Osteoblast (primary cell): Measurements from ENCODE around the gene FAM81A. TPM values are rescaled to one million over a fixed set of nuclear protein-coding genes. Genes with fewer than 3 reads are reported as not detected.

ENCODE experiments used
- DNase-seq: peaks from one replicate; pipeline ENCODE4 v3.0.0; 2011; ENCODE audit warnings: low spot score, mixed read lengths; ENCODE audit not compliant: insufficient read length; ENCODE audit errors: missing footprints
- H2AFZ ChIP-seq: 2 replicates; pipeline ENCODE4 v1.6.0; 2011; ENCODE audit warnings: mild to moderate bottlenecking, low read length
- H3K27ac ChIP-seq: 2 replicates; pipeline ENCODE4 v1.5.1; 2011; ENCODE audit warnings: mild to moderate bottlenecking, low read depth, low read length, moderate library complexity
- H3K27me3 ChIP-seq: 2 replicates; pipeline ENCODE4 v1.6.0; 2012; ENCODE audit warnings: mild to moderate bottlenecking, control low read depth, inconsistent platforms, low read length, moderate library complexity; ENCODE audit not compliant: insufficient read depth
- H3K36me3 ChIP-seq: 2 replicates; pipeline ENCODE4 v1.5.1; 2011; ENCODE audit warnings: mild to moderate bottlenecking, low read length, control low read depth, moderate library complexity; ENCODE audit not compliant: insufficient read depth
- H3K4me1 ChIP-seq: 2 replicates; pipeline ENCODE4 v1.5.1; 2011; ENCODE audit warnings: mild to moderate bottlenecking, low read length, control low read depth, moderate library complexity; ENCODE audit not compliant: insufficient read depth
- H3K4me2 ChIP-seq: 2 replicates; pipeline ENCODE4 v1.6.0; 2011; ENCODE audit warnings: mild to moderate bottlenecking, low read length; ENCODE audit not compliant: insufficient read depth
- H3K4me3 ChIP-seq: fragments of 200-600 bp; sonication (generic); 3 replicates; pipeline ENCODE4 v1.5.1; 2012; ENCODE audit warnings: mild to moderate bottlenecking, low read length, inconsistent platforms; ENCODE audit not compliant: insufficient read depth
- H3K79me2 ChIP-seq: 2 replicates; pipeline ENCODE4 v1.6.0; 2012; ENCODE audit warnings: mild to moderate bottlenecking, low read length, control low read depth, inconsistent platforms; ENCODE audit not compliant: insufficient read depth
- H3K9me3 ChIP-seq: 2 replicates; pipeline ENCODE4 v1.5.1; 2011; ENCODE audit warnings: low read depth, low read length, control low read depth
- H4K20me1 ChIP-seq: 2 replicates; pipeline ENCODE4 v1.6.0; 2012; ENCODE audit warnings: mild to moderate bottlenecking, low read length, control low read depth; ENCODE audit not compliant: insufficient read depth
- total RNA-seq: library from RNA; depleted of rRNA; stranded (reverse); fragments of >200 nt; gene quantifications from 2 replicates; pipeline ENCODE4 v1.2.3, GENCODE V29; 2012
- TF ChIP-seq, protein P1 (sequence below): IDR thresholded peaks from 2 replicates; pipeline ENCODE4 v1.5.1; 2011; ENCODE audit warnings: mild to moderate bottlenecking, low read depth, low read length, moderate library complexity; ENCODE audit errors: extremely low read depth

Gene FAM81A
- total RNA-seq, 1 donor = 0.72 TPM

DNA sequence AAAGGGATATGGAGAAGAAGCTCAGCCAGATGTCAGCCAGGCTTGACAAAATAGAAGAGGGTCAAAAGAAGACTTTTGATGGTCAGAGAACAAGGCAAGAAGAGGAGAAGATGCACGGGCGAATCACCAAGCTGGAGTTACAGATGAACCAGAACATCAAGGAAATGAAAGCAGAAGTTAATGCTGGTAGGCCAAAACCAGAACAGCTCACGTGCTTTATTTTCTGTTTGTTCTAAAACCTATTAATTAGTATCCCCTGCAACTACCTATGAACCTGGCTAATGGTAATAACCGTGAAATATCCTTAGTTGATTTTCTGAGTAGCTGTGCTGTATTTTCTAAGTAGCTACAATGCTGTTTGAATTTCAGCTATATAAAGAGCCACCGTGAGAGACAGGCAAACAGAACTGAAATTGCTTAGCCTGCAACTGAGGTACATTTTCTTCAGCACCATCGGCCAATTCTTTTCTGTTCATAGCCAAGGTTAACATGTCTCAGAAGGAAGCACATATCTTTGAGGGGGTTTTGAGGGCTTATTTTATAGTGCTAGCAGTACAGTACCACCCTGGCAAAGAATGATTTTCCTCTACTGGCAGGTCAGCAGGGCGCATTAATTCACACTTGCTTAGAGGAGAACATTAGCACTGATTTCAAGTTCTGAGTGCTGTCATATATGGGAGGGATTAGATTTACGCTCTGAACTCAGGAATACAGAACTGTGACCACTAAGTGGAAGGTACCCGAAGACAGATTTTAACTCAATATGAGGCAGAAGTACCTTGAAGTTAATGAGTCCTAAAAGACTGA is 78.9 kb downstream of the FAM81A start:
- no peak for DNase-seq
- Histone ChIP-seq H3K27me3 (no peaks in the 10 kb centered on the region), H4K20me1 (no peaks in the 10 kb centered on the region), H3K9me3 (no peaks in the 10 kb centered on the region), H3K36me3 (no peaks in the 10 kb centered on the region), H2AFZ (no peak overlapping the region), H3K79me2 (no peaks in the 10 kb centered on the region), H3K4me2 (no peak overlapping the region), H3K4me1 (no peaks in the 10 kb centered on the region), H3K27ac (no peak overlapping the region), H3K4me3 (no peak overlapping the region)
- TF ChIP-seq, protein P1, sequence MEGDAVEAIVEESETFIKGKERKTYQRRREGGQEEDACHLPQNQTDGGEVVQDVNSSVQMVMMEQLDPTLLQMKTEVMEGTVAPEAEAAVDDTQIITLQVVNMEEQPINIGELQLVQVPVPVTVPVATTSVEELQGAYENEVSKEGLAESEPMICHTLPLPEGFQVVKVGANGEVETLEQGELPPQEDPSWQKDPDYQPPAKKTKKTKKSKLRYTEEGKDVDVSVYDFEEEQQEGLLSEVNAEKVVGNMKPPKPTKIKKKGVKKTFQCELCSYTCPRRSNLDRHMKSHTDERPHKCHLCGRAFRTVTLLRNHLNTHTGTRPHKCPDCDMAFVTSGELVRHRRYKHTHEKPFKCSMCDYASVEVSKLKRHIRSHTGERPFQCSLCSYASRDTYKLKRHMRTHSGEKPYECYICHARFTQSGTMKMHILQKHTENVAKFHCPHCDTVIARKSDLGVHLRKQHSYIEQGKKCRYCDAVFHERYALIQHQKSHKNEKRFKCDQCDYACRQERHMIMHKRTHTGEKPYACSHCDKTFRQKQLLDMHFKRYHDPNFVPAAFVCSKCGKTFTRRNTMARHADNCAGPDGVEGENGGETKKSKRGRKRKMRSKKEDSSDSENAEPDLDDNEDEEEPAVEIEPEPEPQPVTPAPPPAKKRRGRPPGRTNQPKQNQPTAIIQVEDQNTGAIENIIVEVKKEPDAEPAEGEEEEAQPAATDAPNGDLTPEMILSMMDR = no peak

DNA sequence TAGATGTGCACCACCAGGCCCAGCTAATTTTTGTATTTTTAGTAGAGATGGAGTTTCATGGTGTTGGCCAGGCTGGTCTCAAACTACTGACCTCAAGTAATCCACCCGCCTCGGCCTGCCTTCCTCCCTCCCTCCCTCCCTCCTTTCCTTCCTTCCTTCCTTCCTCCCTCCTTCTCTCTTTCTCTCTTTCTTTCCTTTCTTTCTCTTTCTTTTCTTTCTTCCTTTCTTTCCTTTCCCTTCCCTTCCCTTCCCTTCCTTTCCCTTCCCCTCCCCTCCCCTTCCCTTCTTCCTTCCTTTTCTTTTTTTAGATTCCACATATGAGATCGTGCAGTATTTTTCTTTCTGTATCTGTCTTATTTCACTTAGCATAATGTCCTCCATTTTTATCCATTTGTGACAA is 81.3 kb downstream of the FAM81A start:
- no peak overlapping the region for H3K4me3 ChIP-seq
- H3K27ac ChIP-seq = no peak overlapping the region
- TF ChIP-seq, protein P1 = no peak
- no peak for DNase-seq
- no peaks in the 10 kb centered on the region for H3K79me2 ChIP-seq
- no peaks in the 10 kb centered on the region for H3K36me3 ChIP-seq
- H4K20me1 ChIP-seq = no peaks in the 10 kb centered on the region
- H3K27me3 ChIP-seq = peaks cover 2% of the 10 kb centered on the region
- no peak overlapping the region for H2AFZ ChIP-seq
- no peaks in the 10 kb centered on the region for H3K9me3 ChIP-seq
- H3K4me2 ChIP-seq = no peak overlapping the region
- H3K4me1 ChIP-seq = no peaks in the 10 kb centered on the region

DNA sequence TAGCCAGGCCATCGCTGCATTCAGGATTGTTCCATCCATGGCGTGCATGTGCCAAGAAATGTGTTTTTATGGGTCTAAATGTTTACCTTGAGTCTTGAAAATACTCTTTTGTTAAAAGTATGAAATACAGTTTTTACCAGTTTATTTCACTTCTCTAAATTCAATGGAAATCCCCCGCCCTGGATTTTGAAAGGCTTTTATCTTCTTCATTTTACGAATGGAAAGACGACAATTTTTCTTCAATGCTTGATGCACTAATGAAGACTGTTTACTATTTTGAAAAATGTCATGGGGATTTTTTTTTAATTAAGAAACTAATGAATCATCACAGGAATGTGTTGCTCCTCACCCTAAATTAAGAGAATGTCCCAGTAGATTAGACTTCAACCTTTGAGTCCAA is 83.5 kb downstream of the FAM81A start:
- TF ChIP-seq, protein P1 = no peak
- Histone ChIP-seq H4K20me1 (no peaks in the 10 kb centered on the region), H3K4me1 (no peaks in the 10 kb centered on the region), H3K36me3 (no peaks in the 10 kb centered on the region), H3K27me3 (peaks cover 2% of the 10 kb centered on the region), H3K4me3 (no peak overlapping the region), H3K9me3 (no peaks in the 10 kb centered on the region), H3K79me2 (no peaks in the 10 kb centered on the region), H2AFZ (no peak overlapping the region), H3K27ac (no peak overlapping the region), H3K4me2 (no peak overlapping the region)
- no peak for DNase-seq

DNA sequence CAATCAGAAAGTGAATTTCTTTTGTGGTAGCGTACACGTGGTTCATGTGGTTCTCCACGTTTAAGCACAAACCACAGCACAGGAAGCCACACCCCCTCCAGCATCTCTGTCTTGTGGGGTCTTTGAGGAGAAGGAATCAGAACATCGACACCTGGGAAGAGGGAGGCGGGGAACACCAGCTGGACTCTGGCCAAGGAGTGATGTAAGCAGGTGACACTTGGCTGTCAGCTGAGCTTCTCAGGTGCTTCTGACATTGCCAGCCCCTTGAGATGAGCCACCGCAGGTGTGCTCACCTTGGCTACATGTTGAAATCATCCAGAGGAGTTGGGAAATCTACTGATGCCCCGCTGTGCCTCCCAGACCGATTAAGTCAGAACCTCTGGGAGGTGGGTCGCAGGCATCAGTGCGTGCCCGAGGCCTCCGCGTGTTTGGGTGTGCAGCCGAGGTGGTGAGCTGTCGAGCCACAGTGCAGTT is 85.0 kb downstream of the FAM81A start:
- H3K36me3 ChIP-seq = no peaks in the 10 kb centered on the region
- TF ChIP-seq, protein P1 = no peak
- no peak overlapping the region for H3K4me2 ChIP-seq
- H3K4me1 ChIP-seq = no peaks in the 10 kb centered on the region
- peaks cover 2% of the 10 kb centered on the region for H3K27me3 ChIP-seq
- H2AFZ ChIP-seq = no peak overlapping the region
- H3K4me3 ChIP-seq = no peak overlapping the region
- H3K79me2 ChIP-seq = no peaks in the 10 kb centered on the region
- no peaks in the 10 kb centered on the region for H3K9me3 ChIP-seq
- no peaks in the 10 kb centered on the region for H4K20me1 ChIP-seq
- no peak overlapping the region for H3K27ac ChIP-seq
- no peak for DNase-seq
